GM19455 (cell line): ENCODE results near the gene RRP7A.
"Not testable (repeated sequence)": the region's sequence is repeated elsewhere in the genome, so short reads cannot be mapped to it uniquely, and the experiment has no call there.

ENCODE experiments used
- ATAC-seq: cut with Tn5 transposase; IDR thresholded peaks from one replicate; pipeline ENCODE4 v1.9.1; 2021; ENCODE audit not compliant: unreplicated experiment

Gene RRP7A

GRCh38 chr22:42500161-42500835 lies 19.3 kb downstream of the RRP7A start:
- no peak for ATAC-seq

GRCh38 chr22:42499773-42500160 lies 19.8 kb downstream of the RRP7A start:
- not testable (repeated sequence) for ATAC-seq

GRCh38 chr22:42495533-42496141 lies 24.0 kb downstream of the RRP7A start:
- not testable (repeated sequence) for ATAC-seq

- no peak for ATAC-seq
Measured at GRCh38 chr22:42493393-42493792, 26.2 kb downstream of the RRP7A start.

- ATAC-seq, result no peak
Measured at GRCh38 chr22:42492323-42492690, 27.3 kb downstream of the RRP7A start.

- ATAC-seq, result no peak
Measured at GRCh38 chr22:42490243-42490832, 29.3 kb downstream of the RRP7A start.

- ATAC-seq, result no peak
Measured at GRCh38 chr22:42489000-42489399, 30.6 kb downstream of the RRP7A start.

- no peak for ATAC-seq
Measured at GRCh38 chr22:42484506-42484905, 35.1 kb downstream of the RRP7A start.

- ATAC-seq, result not testable (repeated sequence)
Measured at GRCh38 chr22:42483610-42484223, 35.9 kb downstream of the RRP7A start.

GRCh38 chr22:42475122-42475521 lies 44.5 kb downstream of the RRP7A start:
- ATAC-seq, result no peak

- ATAC-seq, result no peak
Measured at GRCh38 chr22:42473484-42474193, 46.0 kb downstream of the RRP7A start.

GRCh38 chr22:42472671-42473070 lies 46.9 kb downstream of the RRP7A start:
- no peak for ATAC-seq

GRCh38 chr22:42471441-42471840 lies 48.2 kb downstream of the RRP7A start:
- ATAC-seq, result no peak

GRCh38 chr22:42470366-42471082 lies 49.1 kb downstream of the RRP7A start:
- ATAC-seq, result no peak

GRCh38 chr22:42468841-42469240 lies 50.8 kb downstream of the RRP7A start:
- no peak for ATAC-seq

- ATAC-seq, result no peak
Measured at GRCh38 chr22:42462016-42462415, 57.6 kb downstream of the RRP7A start.

- ATAC-seq, result no peak
Measured at GRCh38 chr22:42461511-42461910, 58.1 kb downstream of the RRP7A start.
